Measurements from ENCODE around the gene DOCK2. TPM values are rescaled to one million over a fixed set of nuclear protein-coding genes. Genes with fewer than 3 reads are reported as not detected.

DOCK2 gene
- total RNA-seq, 1 donor from 2014 or later: 206 TPM

DNA sequence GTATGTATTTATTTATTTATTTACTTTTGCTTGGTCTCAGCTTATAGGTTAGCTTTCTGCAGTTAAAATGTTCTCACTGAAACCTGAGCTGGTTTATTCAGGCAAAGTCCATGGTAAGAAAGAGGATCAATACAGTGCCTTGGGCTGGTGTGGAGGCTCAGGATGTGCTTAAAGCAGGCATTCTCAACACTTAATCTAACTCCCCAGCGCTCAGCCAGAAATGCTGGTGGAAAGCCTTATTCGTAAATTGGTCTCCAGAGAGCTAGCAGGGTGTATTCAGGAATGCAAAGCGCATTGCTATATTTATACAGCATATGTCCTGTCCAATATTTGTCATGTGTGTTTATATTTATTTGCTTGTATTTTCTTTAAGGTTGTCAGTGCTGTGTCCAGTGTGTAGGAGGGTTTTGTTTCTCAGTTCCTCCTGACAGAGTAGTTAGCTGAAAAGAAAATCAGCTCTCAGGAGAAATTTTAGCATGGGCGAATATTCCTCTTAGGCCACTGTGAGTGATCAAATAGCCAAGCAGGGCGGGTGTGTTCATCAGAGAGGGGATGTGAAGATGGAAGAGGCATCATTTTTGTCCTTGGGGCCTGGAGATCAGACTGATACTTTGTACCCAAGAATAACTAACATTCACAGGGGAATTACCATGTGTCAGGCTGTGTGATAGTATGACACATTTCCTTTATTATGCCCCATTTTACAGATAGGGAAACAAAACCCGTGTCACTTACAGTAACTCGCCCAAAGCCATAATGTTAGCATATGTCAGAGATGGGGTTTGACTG is 65.8 kb downstream of the DOCK2 start:
- Mint-ChIP-seq H3K27me3 (no peaks in the 10 kb centered on the region), H3K4me1 (peaks cover 26% of the 10 kb centered on the region), H3K27ac (peak overlapping the region; percentile 78), H3K9me3 (no peaks in the 10 kb centered on the region), H3K36me3 (ENCODE audit: low read depth) (peaks cover 77% of the 10 kb centered on the region), H3K4me3 (no peak overlapping the region)
- intact Hi-C loops (cut with micrococcal nuclease): loop anchor here (1.0 to 10.0 kb wide), 3 partner anchors 54 to 282 kb away; partner anchors contain the start of gene INSYN2B
- no peak for DNase-seq

DNA sequence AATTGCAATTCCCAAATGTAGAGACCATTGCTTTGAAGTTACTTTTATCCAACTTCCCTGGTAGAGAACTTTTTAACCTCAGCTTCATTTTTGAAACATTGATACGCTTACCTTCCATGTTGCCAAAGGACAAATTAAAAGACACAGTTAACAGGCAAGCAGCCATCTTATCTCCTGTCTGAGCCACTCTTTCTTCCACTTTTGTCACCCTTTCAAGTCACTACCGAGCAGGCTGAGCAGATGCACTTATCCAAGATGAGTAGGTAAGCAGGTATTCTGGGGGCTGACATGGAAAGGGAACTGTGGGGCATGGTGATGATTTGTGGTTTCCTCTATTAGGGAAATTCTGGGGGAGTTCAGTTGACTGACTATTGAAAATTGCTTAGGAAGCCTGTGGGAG is 66.7 kb downstream of the DOCK2 start:
- Mint-ChIP-seq H3K27me3 (no peaks in the 10 kb centered on the region), H3K36me3 (ENCODE audit: low read depth) (peaks cover 77% of the 10 kb centered on the region), H3K27ac (peak overlapping the region; percentile 75), H3K4me1 (peaks cover 26% of the 10 kb centered on the region), H3K4me3 (no peak overlapping the region), H3K9me3 (no peaks in the 10 kb centered on the region)
- DNase-seq: no peak
- intact Hi-C loops (cut with micrococcal nuclease): loop anchor here (1.0 to 10.0 kb wide), 3 partner anchors 55 to 281 kb away; partner anchors contain the start of gene INSYN2B

DNA sequence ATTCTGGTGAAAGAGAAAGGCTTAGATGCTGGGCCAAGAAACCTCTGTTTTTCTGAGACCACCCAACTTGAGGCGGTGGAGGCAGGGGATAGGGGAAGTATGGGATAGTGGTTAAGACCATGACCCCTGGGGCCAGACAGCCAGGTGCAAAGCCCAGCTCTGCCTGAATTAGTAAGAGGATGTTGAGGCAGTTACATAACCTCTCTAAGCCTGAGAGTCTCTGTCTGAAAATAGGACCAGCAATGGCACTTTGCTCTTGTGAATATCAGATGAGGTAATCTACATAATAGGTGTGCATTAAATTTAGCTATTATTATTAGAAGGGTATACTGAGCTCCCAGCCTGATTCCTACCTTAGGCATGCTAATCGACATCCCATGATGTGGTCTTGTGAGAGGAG is 68.2 kb downstream of the DOCK2 start:
- Mint-ChIP-seq H3K4me3 (no peak overlapping the region), H3K36me3 (ENCODE audit: low read depth) (peaks cover 76% of the 10 kb centered on the region), H3K27ac (peak overlapping the region; percentile 34), H3K4me1 (peaks cover 26% of the 10 kb centered on the region), H3K9me3 (no peaks in the 10 kb centered on the region), H3K27me3 (no peaks in the 10 kb centered on the region)
- no peak for DNase-seq
- intact Hi-C loops (cut with micrococcal nuclease): loop anchor here (10.0 kb wide), 1 partner anchor 279 kb away; the partner anchor contains the start of gene INSYN2B

DNA sequence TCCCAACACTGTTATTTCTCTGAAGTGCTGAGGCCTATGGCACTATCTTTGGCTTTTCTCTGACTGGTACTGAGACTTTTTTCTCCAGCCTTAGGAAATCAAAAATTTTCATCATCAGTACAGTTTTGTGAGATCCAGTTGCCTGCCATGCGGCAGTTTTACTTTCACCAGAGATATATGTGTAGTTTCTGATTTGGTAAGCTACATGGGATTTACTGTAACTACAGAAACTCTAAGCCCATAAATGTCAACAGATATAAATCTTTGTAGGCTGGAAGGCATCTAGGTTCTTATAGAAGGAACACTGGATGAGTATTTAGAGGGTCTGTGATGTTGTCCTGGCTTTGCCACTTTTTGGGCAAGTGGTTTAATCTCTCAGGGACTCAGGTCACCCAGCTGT is 69.0 kb downstream of the DOCK2 start:
- peaks cover 76% of the 10 kb centered on the region for H3K36me3 Mint-ChIP-seq (ENCODE audit: low read depth)
- H3K4me3 Mint-ChIP-seq: no peak overlapping the region
- H3K27me3 Mint-ChIP-seq: no peaks in the 10 kb centered on the region
- H3K9me3 Mint-ChIP-seq: no peaks in the 10 kb centered on the region
- H3K27ac Mint-ChIP-seq: peak overlapping the region; percentile 78
- no peak for DNase-seq
- H3K4me1 Mint-ChIP-seq: peaks cover 26% of the 10 kb centered on the region
- intact Hi-C loops (cut with micrococcal nuclease): loop anchor here (10.0 kb wide), 1 partner anchor 279 kb away; the partner anchor contains the start of gene INSYN2B

DNA sequence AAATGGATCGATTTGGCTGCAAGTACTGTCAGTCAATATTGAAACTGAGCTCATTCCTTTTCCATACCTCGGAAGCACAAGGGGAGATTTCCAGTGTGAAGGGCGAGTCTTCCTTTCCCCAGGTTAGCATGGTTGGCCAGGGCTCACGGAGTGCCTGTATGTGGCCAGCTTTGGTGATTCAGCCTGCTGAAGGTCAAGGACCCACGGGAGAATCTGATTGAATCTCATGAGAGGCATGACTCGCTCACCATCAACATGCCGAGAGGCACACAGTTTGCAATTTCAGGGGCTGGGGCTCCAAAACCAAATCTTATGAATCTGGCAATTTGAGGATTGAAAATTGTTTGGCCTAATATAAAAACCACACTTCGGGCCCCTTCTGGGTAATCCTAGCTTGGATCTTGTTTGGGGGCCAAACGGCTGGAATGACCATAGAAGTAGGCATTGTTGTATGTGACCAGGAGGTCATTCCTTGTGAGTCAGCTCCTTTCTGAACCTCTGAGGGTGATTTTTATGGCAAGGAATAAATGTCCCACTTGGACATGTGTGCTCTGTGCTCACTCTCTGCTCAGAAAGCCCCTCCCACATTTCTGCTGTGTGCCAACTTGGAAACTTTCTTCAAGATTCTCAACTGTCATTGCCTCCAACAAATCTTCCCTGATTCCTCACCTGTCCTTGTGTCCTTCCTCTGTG is 69.8 kb downstream of the DOCK2 start:
- H3K27me3 Mint-ChIP-seq: no peaks in the 10 kb centered on the region
- H3K36me3 Mint-ChIP-seq (ENCODE audit: low read depth): peaks cover 73% of the 10 kb centered on the region
- no peak overlapping the region for H3K4me3 Mint-ChIP-seq
- H3K4me1 Mint-ChIP-seq: peaks cover 24% of the 10 kb centered on the region
- no peaks in the 10 kb centered on the region for H3K9me3 Mint-ChIP-seq
- peak overlapping the region; percentile 78 for H3K27ac Mint-ChIP-seq
- intact Hi-C loops (cut with micrococcal nuclease): loop anchor here (10.0 kb wide), 1 partner anchor 278 kb away; the partner anchor contains the start of gene INSYN2B
- no peak for DNase-seq

GRCh38 chr5:169707686-169708085 is 70.6 kb downstream of the DOCK2 start:
- Mint-ChIP-seq H3K4me1 (peaks cover 20% of the 10 kb centered on the region), H3K27ac (peak overlapping the region; percentile 43)
- intact Hi-C loops (cut with micrococcal nuclease): loop anchor here (10.0 kb wide), 1 partner anchor 277 kb away; the partner anchor contains the start of gene INSYN2B

GRCh38 chr5:169710675-169711074 is 73.6 kb downstream of the DOCK2 start:
- H3K9me3 Mint-ChIP-seq: no peaks in the 10 kb centered on the region
- H3K4me1 Mint-ChIP-seq: peaks cover 6% of the 10 kb centered on the region
- no peak overlapping the region for H3K4me3 Mint-ChIP-seq
- H3K27me3 Mint-ChIP-seq: no peaks in the 10 kb centered on the region
- DNase-seq: no peak
- H3K27ac Mint-ChIP-seq: no peak overlapping the region
- intact Hi-C loops (cut with micrococcal nuclease): no loop called here
- H3K36me3 Mint-ChIP-seq (ENCODE audit: low read depth): peaks cover 77% of the 10 kb centered on the region

More at GRCh38 chr5:169707686-169708085, 70.6 kb downstream of the DOCK2 start:
- peaks cover 73% of the 10 kb centered on the region for H3K36me3 Mint-ChIP-seq (ENCODE audit: low read depth)
- no peak for DNase-seq
- H3K27me3 Mint-ChIP-seq: no peaks in the 10 kb centered on the region
- no peaks in the 10 kb centered on the region for H3K9me3 Mint-ChIP-seq
- no peak overlapping the region for H3K4me3 Mint-ChIP-seq

GRCh38 chr5:169711551-169712225 is 74.6 kb downstream of the DOCK2 start:
- intact Hi-C loops (cut with micrococcal nuclease): no loop called here
- Mint-ChIP-seq H3K4me3 (no peak overlapping the region), H3K36me3 (ENCODE audit: low read depth) (peaks cover 79% of the 10 kb centered on the region), H3K4me1 (peaks cover 9% of the 10 kb centered on the region), H3K9me3 (no peaks in the 10 kb centered on the region), H3K27me3 (no peaks in the 10 kb centered on the region), H3K27ac (no peak overlapping the region)
- DNase-seq: no peak

DNA sequence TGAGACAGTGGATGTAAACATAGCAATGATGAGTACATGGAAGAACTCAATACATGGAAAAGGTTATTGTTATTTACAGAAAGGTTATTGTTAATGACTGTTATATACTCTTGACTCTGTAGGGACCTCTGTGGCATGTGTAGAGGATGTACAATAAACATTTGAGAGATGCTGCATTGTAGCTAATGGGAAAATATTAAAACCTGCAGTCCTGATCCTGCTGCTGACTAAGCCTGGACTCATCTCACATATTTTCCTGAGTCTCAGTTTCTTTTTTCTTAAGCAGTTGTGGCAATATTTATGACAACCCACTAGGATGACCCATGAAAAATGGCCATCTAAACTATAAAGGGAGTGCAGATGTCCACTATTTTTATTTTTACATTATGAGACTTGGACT is 75.4 kb downstream of the DOCK2 start:
- DNase-seq: no peak
- H3K4me3 Mint-ChIP-seq: no peak overlapping the region
- intact Hi-C loops (cut with micrococcal nuclease): no loop called here
- peaks cover 10% of the 10 kb centered on the region for H3K4me1 Mint-ChIP-seq
- no peaks in the 10 kb centered on the region for H3K27me3 Mint-ChIP-seq
- H3K36me3 Mint-ChIP-seq (ENCODE audit: low read depth): peaks cover 81% of the 10 kb centered on the region
- no peaks in the 10 kb centered on the region for H3K9me3 Mint-ChIP-seq
- H3K27ac Mint-ChIP-seq: no peak overlapping the region

DNA sequence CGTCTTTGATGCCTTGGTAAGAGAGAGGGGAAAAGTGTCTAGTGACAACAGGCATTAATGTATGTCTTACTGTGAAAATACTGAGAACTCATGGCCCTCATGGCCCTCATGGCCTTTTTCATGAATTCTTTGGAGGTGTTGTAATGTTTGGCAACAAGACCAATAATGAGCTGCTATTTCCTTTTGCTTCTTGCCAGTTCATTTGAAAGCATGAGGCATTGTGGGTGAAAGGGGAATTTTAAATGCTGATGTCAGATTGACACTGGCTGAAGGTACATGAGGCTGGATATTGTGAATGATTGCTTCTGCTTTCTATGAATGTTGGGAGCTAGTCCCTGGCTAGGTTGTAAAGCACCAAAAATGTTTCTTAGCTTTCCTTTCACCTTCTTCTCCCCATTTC is 79.2 kb downstream of the DOCK2 start:
- peak overlapping the region; percentile 65 for H3K27ac Mint-ChIP-seq

GRCh38 chr5:169717288-169717687 is 80.2 kb downstream of the DOCK2 start:
- Mint-ChIP-seq H3K36me3 (ENCODE audit: low read depth) (peaks cover 86% of the 10 kb centered on the region), H3K27ac (no peak overlapping the region), H3K4me3 (no peak overlapping the region), H3K9me3 (peaks cover 3% of the 10 kb centered on the region), H3K27me3 (no peaks in the 10 kb centered on the region), H3K4me1 (peaks cover 13% of the 10 kb centered on the region)
- intact Hi-C loops (cut with micrococcal nuclease): no loop called here
- no peak for DNase-seq

More for the DNA sequence above, 79.2 kb downstream of the DOCK2 start:
- no peak overlapping the region for H3K4me3 Mint-ChIP-seq
- no peak for DNase-seq
- intact Hi-C loops (cut with micrococcal nuclease): no loop called here
- H3K4me1 Mint-ChIP-seq: peaks cover 13% of the 10 kb centered on the region
- no peaks in the 10 kb centered on the region for H3K9me3 Mint-ChIP-seq
- no peaks in the 10 kb centered on the region for H3K27me3 Mint-ChIP-seq
- H3K36me3 Mint-ChIP-seq (ENCODE audit: low read depth): peaks cover 88% of the 10 kb centered on the region

DNA sequence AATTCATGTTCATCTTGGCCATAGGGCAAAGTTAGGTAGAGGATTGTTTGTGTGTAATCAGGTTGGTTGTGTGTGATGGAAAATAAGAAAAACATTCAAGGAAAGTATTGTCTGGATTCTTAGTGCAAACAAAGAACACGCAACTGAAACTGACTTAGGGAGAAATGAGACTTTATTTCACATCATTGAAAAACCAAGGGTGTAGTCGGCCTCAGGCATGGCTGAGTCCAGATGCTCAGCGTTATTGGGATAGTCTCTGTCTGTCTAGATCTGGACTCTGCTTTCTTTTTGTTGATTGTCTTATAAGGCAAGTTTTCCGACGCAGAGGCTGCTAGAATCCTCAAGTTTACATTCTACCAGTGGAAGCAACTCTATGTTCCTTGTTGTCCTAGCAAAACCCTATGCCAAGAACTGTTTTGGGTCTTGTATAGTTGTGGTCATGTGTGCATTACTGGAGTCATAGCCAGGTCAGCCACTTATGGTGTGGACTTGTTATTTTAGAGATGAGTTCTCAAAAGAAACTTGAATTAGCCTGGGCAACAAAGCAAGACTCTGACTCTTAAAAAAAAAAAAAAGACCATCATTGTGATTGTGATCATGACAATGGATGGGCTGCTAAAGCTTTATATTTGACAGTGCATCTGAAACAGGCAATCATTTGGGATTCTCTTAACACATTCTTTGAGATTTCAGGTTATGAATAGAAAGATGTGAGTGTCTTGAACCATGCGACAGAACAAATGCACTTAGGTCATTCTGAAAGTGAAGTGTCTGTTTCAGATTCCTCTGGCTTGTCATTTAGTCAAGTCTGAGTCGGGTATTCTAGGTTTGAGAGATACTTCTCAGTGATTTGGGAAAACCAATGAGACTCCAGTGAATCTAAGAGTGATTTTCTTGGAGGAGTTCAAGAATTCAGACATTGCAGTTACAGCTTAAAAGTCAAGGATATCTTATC is 82.6 kb downstream of the DOCK2 start:
- Mint-ChIP-seq H3K9me3 (peaks cover 3% of the 10 kb centered on the region), H3K4me1 (peaks cover 13% of the 10 kb centered on the region), H3K27ac (no peak overlapping the region), H3K4me3 (no peak overlapping the region), H3K27me3 (no peaks in the 10 kb centered on the region), H3K36me3 (ENCODE audit: low read depth) (peaks cover 85% of the 10 kb centered on the region)
- intact Hi-C loops (cut with micrococcal nuclease): no loop called here
- no peak for DNase-seq

DNA sequence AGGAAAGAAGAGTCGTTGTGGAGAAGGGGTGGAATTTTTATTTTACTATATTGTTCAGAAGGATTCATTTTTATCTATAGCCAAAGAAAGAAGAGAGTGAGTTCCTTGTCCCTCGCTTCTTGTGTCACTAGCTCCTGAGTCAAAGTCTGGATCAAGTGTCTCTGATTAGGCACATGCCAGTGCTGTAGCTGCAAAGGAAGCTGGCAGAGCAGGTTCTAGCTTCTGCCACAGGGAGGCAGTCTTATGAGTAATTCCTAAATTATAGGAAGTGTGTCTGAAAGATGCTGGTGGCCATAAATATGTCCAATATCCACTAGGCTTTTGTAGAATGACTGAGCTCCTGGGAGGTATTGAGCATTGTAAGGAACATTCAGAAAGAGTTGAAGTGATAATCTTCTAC is 84.7 kb downstream of the DOCK2 start:
- Mint-ChIP-seq H3K4me3 (no peak overlapping the region), H3K36me3 (ENCODE audit: low read depth) (peaks cover 84% of the 10 kb centered on the region)
- intact Hi-C loops (cut with micrococcal nuclease): no loop called here

More for the DNA sequence above, 84.7 kb downstream of the DOCK2 start:
- no peak overlapping the region for H3K27ac Mint-ChIP-seq
- no peaks in the 10 kb centered on the region for H3K27me3 Mint-ChIP-seq
- peaks cover 8% of the 10 kb centered on the region for H3K9me3 Mint-ChIP-seq
- DNase-seq: no peak
- peaks cover 4% of the 10 kb centered on the region for H3K4me1 Mint-ChIP-seq
